Muscle of leg (tissue), 11 donors: Measurements from ENCODE around the gene KNDC1. TPM values are rescaled to one million over a fixed set of nuclear protein-coding genes. Genes with fewer than 3 reads are reported as not detected.

Experiments used
- DNase-seq: peaks from one replicate; pipeline ENCODE4 v3.0.0; 2013
- H3K27ac ChIP-seq: one replicate; pipeline ENCODE4 v1.5.1; 2013; ENCODE audit warnings: mild to moderate bottlenecking, low read length, control low read depth
- H3K27me3 ChIP-seq: one replicate; pipeline ENCODE4 v1.6.1; 2013; ENCODE audit warnings: low read length; ENCODE audit not compliant: control insufficient read depth, insufficient read depth
- H3K36me3 ChIP-seq: one replicate; pipeline ENCODE4 v1.6.1; 2013; ENCODE audit warnings: low read length; ENCODE audit not compliant: control insufficient read depth, insufficient read depth
- H3K4me1 ChIP-seq: one replicate; pipeline ENCODE4 v1.6.1; 2013; ENCODE audit warnings: low read length; ENCODE audit not compliant: control insufficient read depth, insufficient read depth
- H3K4me3 ChIP-seq: one replicate; pipeline ENCODE4 v1.5.1; 2013; ENCODE audit warnings: low read length, control low read depth
- H3K9me3 ChIP-seq: replicated peaks from 2 replicates; pipeline ENCODE4 v1.6.1; 2013; ENCODE audit warnings: low read depth, low read length; ENCODE audit not compliant: control insufficient read depth
- WGBS: methylation state at CpG from one replicate; pipeline ENCODE4 v1.1.5; 2013; ENCODE audit warnings: missing lambda C conversion rate; ENCODE audit not compliant: insufficient coverage; 5-methylcytosine and 5-hydroxymethylcytosine counted together
- polyA plus RNA-seq, 8 donors: library from polyadenylated mRNA; unstranded; fragments of 120-200 nt; gene quantifications; one replicate each; pipeline versions ENCODE4 v1.2.1 to v1.2.3, GENCODE V29; 2013; ENCODE audit warnings: inconsistent platforms in 1 of 8, low replicate concordance in 1 of 8; ENCODE audit not compliant: insufficient read length in 8 of 8, insufficient read depth in 1 of 8
- total RNA-seq: library from RNA; stranded (reverse); fragments of 120-200 nt; gene quantifications from one replicate; pipeline ENCODE4 v1.2.4, GENCODE V29; 2013

The KNDC1 gene
- total and polyA plus RNA-seq, 9 donors = 1.5 to 9.8 (median 4.4) TPM

- no peak for DNase-seq
- Histone ChIP-seq H3K27me3 (peaks cover 69% of the 10 kb centered on the region), H3K9me3 (no peaks in the 10 kb centered on the region), H3K27ac (no peak overlapping the region), H3K4me3 (no peak overlapping the region), H3K36me3 (no peaks in the 10 kb centered on the region), H3K4me1 (no peaks in the 10 kb centered on the region)
- 38% methylated on average over 11 of the region's 14 CpGs for WGBS
These were observed 64.1 kb downstream of the KNDC1 start for GRCh38 chr10:133224076-133224475.

GRCh38 chr10:133224756-133225372 lies 64.8 kb downstream of the KNDC1 start:
- Histone ChIP-seq H3K4me3 (no peak overlapping the region), H3K36me3 (no peaks in the 10 kb centered on the region), H3K27ac (no peak overlapping the region), H3K9me3 (no peaks in the 10 kb centered on the region), H3K27me3 (peaks cover 69% of the 10 kb centered on the region), H3K4me1 (no peaks in the 10 kb centered on the region)
- WGBS = 70% methylated on average over 16 of the region's 25 CpGs
- no peak for DNase-seq

- Histone ChIP-seq H3K27ac (no peak overlapping the region), H3K4me1 (no peaks in the 10 kb centered on the region), H3K9me3 (no peaks in the 10 kb centered on the region), H3K4me3 (no peak overlapping the region), H3K27me3 (peaks cover 69% of the 10 kb centered on the region), H3K36me3 (no peaks in the 10 kb centered on the region)
- 78% methylated on average over 16 of the region's 23 CpGs for WGBS
- DNase-seq = no peak
These were observed 65.7 kb downstream of the KNDC1 start for GRCh38 chr10:133225707-133226191.

- Histone ChIP-seq H3K27me3 (peaks cover 67% of the 10 kb centered on the region), H3K27ac (no peak overlapping the region), H3K4me1 (no peaks in the 10 kb centered on the region), H3K4me3 (no peak overlapping the region), H3K9me3 (no peaks in the 10 kb centered on the region), H3K36me3 (no peaks in the 10 kb centered on the region)
- 51% methylated on average over 30 of the region's 30 CpGs for WGBS
- no peak for DNase-seq
These were observed 66.3 kb downstream of the KNDC1 start for GRCh38 chr10:133226251-133226808.

- no peak overlapping the region for H3K27ac ChIP-seq
- H3K27me3 ChIP-seq = peaks cover 73% of the 10 kb centered on the region
- H3K4me3 ChIP-seq = no peak overlapping the region
- WGBS = 78% methylated on average over 21 of the region's 21 CpGs
- H3K4me1 ChIP-seq = no peaks in the 10 kb centered on the region
- no peaks in the 10 kb centered on the region for H3K9me3 ChIP-seq
- DNase-seq = no peak
- H3K36me3 ChIP-seq = no peaks in the 10 kb centered on the region
These were observed 67.2 kb downstream of the KNDC1 start for GRCh38 chr10:133227256-133227655.

GRCh38 chr10:133229265-133230043 lies 69.4 kb downstream of the KNDC1 start:
- H3K4me3 ChIP-seq = no peak overlapping the region

GRCh38 chr10:133230044-133230361 lies 70.0 kb downstream of the KNDC1 start, which contains the start of gene UTF1:
Gene UTF1 (plus strand): TSS chr10:133230217. CDS start chr10:133230289, 72 bp downstream.
- Histone ChIP-seq H3K27ac (no peak within 1 kb of the TSS), H3K4me3 (no peak within 1 kb of the TSS), H3K27me3 (peaks cover 82% of the 10 kb centered on the region), H3K36me3 (no peaks in the 10 kb centered on the region), H3K4me1 (no peaks in the 10 kb centered on the region), H3K9me3 (no peaks in the 10 kb centered on the region)
- under 1% methylated on average over 33 of the region's 49 CpGs for WGBS
- no peak for DNase-seq

More at GRCh38 chr10:133229265-133230043, 69.4 kb downstream of the KNDC1 start:
- no peaks in the 10 kb centered on the region for H3K9me3 ChIP-seq
- no peaks in the 10 kb centered on the region for H3K4me1 ChIP-seq
- H3K27me3 ChIP-seq = peaks cover 87% of the 10 kb centered on the region
- no peaks in the 10 kb centered on the region for H3K36me3 ChIP-seq
- WGBS = 3% methylated on average over 57 of the region's 58 CpGs
- DNase-seq = no peak
- H3K27ac ChIP-seq = no peak overlapping the region

GRCh38 chr10:133230387-133231195 lies 70.6 kb downstream of the KNDC1 start:
- peaks cover 83% of the 10 kb centered on the region for H3K27me3 ChIP-seq
- under 1% methylated on average over 119 of the region's 122 CpGs for WGBS
- no peaks in the 10 kb centered on the region for H3K36me3 ChIP-seq
- H3K9me3 ChIP-seq = no peaks in the 10 kb centered on the region
- no peaks in the 10 kb centered on the region for H3K4me1 ChIP-seq
- no peak overlapping the region for H3K4me3 ChIP-seq
- DNase-seq = peak; percentile 27
- H3K27ac ChIP-seq = no peak overlapping the region

- no peak for DNase-seq
- H3K9me3 ChIP-seq = no peaks in the 10 kb centered on the region
- no peak overlapping the region for H3K27ac ChIP-seq
- WGBS = 13% methylated on average over 36 of the region's 44 CpGs
- no peaks in the 10 kb centered on the region for H3K36me3 ChIP-seq
- H3K4me3 ChIP-seq = no peak overlapping the region
- H3K27me3 ChIP-seq = peaks cover 83% of the 10 kb centered on the region
- H3K4me1 ChIP-seq = peaks cover 3% of the 10 kb centered on the region
These were observed 71.4 kb downstream of the KNDC1 start for GRCh38 chr10:133231244-133231945.
